Measurements from ENCODE around the gene MME. TPM values are rescaled to one million over a fixed set of nuclear protein-coding genes. Genes with fewer than 3 reads are reported as not detected.
"Not testable (repeated sequence)": the region's sequence is repeated elsewhere in the genome, so short reads cannot be mapped to it uniquely, and the experiment has no call there.

MME gene
- total RNA-seq, 1 experiment from 2014 or later, result 228 TPM

GRCh38 chr3:155083313-155083905, 3.3 kb downstream of the MME start:
- DNase-seq (ENCODE audit: low read depth), result no peak

- no peak for DNase-seq (ENCODE audit: low read depth)
Observed at GRCh38 chr3:155084567-155084966, 4.4 kb downstream of the MME start.

- DNase-seq (ENCODE audit: low read depth), result no peak
Observed at GRCh38 chr3:155086051-155086450, 5.9 kb downstream of the MME start.

- no peak for DNase-seq (ENCODE audit: low read depth)
Observed at GRCh38 chr3:155088706-155089345, 8.7 kb downstream of the MME start.

GRCh38 chr3:155089495-155089894, 9.4 kb downstream of the MME start:
- no peak for DNase-seq (ENCODE audit: low read depth)

GRCh38 chr3:155093261-155093660, 13.1 kb downstream of the MME start:
- no peak for DNase-seq (ENCODE audit: low read depth)

GRCh38 chr3:155096303-155097008, 16.3 kb downstream of the MME start:
- DNase-seq (ENCODE audit: low read depth), result no peak

- DNase-seq (ENCODE audit: low read depth), result no peak
Observed at GRCh38 chr3:155097009-155097349, 16.9 kb downstream of the MME start.

GRCh38 chr3:155101398-155101797, 21.3 kb downstream of the MME start:
- peak; percentile 46 for DNase-seq (ENCODE audit: low read depth)

GRCh38 chr3:155102329-155102728, 22.2 kb downstream of the MME start:
- DNase-seq (ENCODE audit: low read depth), result peak; percentile 68

GRCh38 chr3:155103686-155104085, 23.6 kb downstream of the MME start:
- DNase-seq (ENCODE audit: low read depth), result no peak

- no peak for DNase-seq (ENCODE audit: low read depth)
Observed at GRCh38 chr3:155106119-155106518, 26.0 kb downstream of the MME start.

GRCh38 chr3:155110022-155110421, 29.9 kb downstream of the MME start:
- no peak for DNase-seq (ENCODE audit: low read depth)

- no peak for DNase-seq (ENCODE audit: low read depth)
Observed at GRCh38 chr3:155110996-155111901, 31.1 kb downstream of the MME start.

GRCh38 chr3:155111971-155112370, 31.9 kb downstream of the MME start:
- no peak for DNase-seq (ENCODE audit: low read depth)

- peak; percentile 39 for DNase-seq (ENCODE audit: low read depth)
Observed at GRCh38 chr3:155112661-155113389, 32.7 kb downstream of the MME start.

GRCh38 chr3:155124745-155125144, 44.6 kb downstream of the MME start:
- not testable (repeated sequence) for DNase-seq (ENCODE audit: low read depth)

GRCh38 chr3:155129396-155129795, 49.3 kb downstream of the MME start:
- DNase-seq (ENCODE audit: low read depth), result no peak

GRCh38 chr3:155130001-155130400, 49.9 kb downstream of the MME start:
- DNase-seq (ENCODE audit: low read depth), result no peak

- peak; percentile 24 for DNase-seq (ENCODE audit: low read depth)
Observed at GRCh38 chr3:155131104-155131503, 51.0 kb downstream of the MME start.

GRCh38 chr3:155134311-155134710, 54.2 kb downstream of the MME start:
- DNase-seq (ENCODE audit: low read depth), result not testable (repeated sequence)
